Measurements from ENCODE around the gene PEX6. TPM values are rescaled to one million over a fixed set of nuclear protein-coding genes. Genes with fewer than 3 reads are reported as not detected.

Gene PEX6
- total RNA-seq, 2 experiments from 2014 or later, result 12.8 to 13.6 TPM

- Mint-ChIP-seq H3K27me3 (no peaks in the 10 kb centered on the region), H3K9me3 (no peaks in the 10 kb centered on the region), H3K27ac (no peak overlapping the region), H3K4me1 (ENCODE audit: low read depth) (peaks cover 22% of the 10 kb centered on the region), H3K4me3 (no peak overlapping the region), H3K36me3 (ENCODE audit: low read depth) (peaks cover 19% of the 10 kb centered on the region)
- peaks cover 18% of the 10 kb centered on the region for H3K36me3 ChIP-seq (ENCODE audit: insufficient read depth, low read length)
- DNase-seq (no peak), ATAC-seq (ENCODE audit: poor library complexity) (no peak)
- H3K4me3 ChIP-seq (ENCODE audit: low read length), result no peak overlapping the region
- H3K9me3 ChIP-seq (ENCODE audit: control insufficient read depth in 1 of 2, insufficient read depth in 1 of 2, low read length in 2 of 2), result no peaks in the 10 kb centered on the region
- peaks cover 26% of the 10 kb centered on the region for H3K4me1 ChIP-seq (ENCODE audit: insufficient read depth, low read length)
- TF ChIP-seq CTCF (IDR thresholded peaks at IDR 0.05), result no peak
- POLR2A ChIA-PET, result interaction anchor here (0.7 to 2.4 kb wide), 2 partner anchors 10 to 46 kb away, joined by 3 to 11 read pairs; partner anchors contain the start of gene PPP2R5D
- CTCF ChIA-PET, result no interaction called here
- no peaks in the 10 kb centered on the region for H3K27me3 ChIP-seq (ENCODE audit: control insufficient read depth in 1 of 2, insufficient read depth in 2 of 2, low read length in 2 of 2)
- H3K27ac ChIP-seq (ENCODE audit: low read depth in 1 of 2, low read length in 2 of 2), result no peak overlapping the region
- intact Hi-C loops (cut with DNase I, micrococcal nuclease), result no loop called here
These were observed 5.1 kb downstream of the PEX6 start for GRCh38 chr6:42973926-42974325.

- ChIA-PET CTCF (no interaction called here), POLR2A (interaction anchor here (2.4 kb wide), 1 partner anchor 42 kb away, joined by 6 read pairs; the partner anchor contains the start of genes KLHDC3 and MEA1)
- DNase-seq (no peak), ATAC-seq (ENCODE audit: poor library complexity) (no peak)
- Histone ChIP-seq H3K4me1 (ENCODE audit: insufficient read depth, low read length) (peaks cover 11% of the 10 kb centered on the region), H3K27me3 (ENCODE audit: control insufficient read depth in 1 of 2, insufficient read depth in 2 of 2, low read length in 2 of 2) (no peaks in the 10 kb centered on the region), H3K4me3 (ENCODE audit: low read length) (no peak overlapping the region), H3K36me3 (ENCODE audit: insufficient read depth, low read length) (peaks cover 34% of the 10 kb centered on the region), H3K9me3 (ENCODE audit: control insufficient read depth in 1 of 2, insufficient read depth in 1 of 2, low read length in 2 of 2) (no peaks in the 10 kb centered on the region), H3K27ac (ENCODE audit: low read depth in 1 of 2, low read length in 2 of 2) (no peak overlapping the region)
- H3K4me3 Mint-ChIP-seq, result no peak overlapping the region
- peaks cover 17% of the 10 kb centered on the region for H3K36me3 Mint-ChIP-seq (ENCODE audit: low read depth)
- H3K9me3 Mint-ChIP-seq, result no peaks in the 10 kb centered on the region
- H3K4me1 Mint-ChIP-seq (ENCODE audit: low read depth), result peaks cover 9% of the 10 kb centered on the region
- no peak for TF ChIP-seq CTCF (IDR thresholded peaks at IDR 0.05)
- no peak overlapping the region for H3K27ac Mint-ChIP-seq
- intact Hi-C loops (cut with DNase I, micrococcal nuclease), result no loop called here
- no peaks in the 10 kb centered on the region for H3K27me3 Mint-ChIP-seq
These were observed 7.1 kb downstream of the PEX6 start for GRCh38 chr6:42971746-42972327.

- ATAC-seq (ENCODE audit: poor library complexity) (no peak), DNase-seq (no peak)
- Histone ChIP-seq H3K4me1 (ENCODE audit: insufficient read depth, low read length) (peaks cover 8% of the 10 kb centered on the region), H3K36me3 (ENCODE audit: insufficient read depth, low read length) (peaks cover 41% of the 10 kb centered on the region), H3K27me3 (ENCODE audit: control insufficient read depth in 1 of 2, insufficient read depth in 2 of 2, low read length in 2 of 2) (no peaks in the 10 kb centered on the region), H3K27ac (ENCODE audit: low read depth in 1 of 2, low read length in 2 of 2) (no peak overlapping the region), H3K9me3 (ENCODE audit: control insufficient read depth in 1 of 2, insufficient read depth in 1 of 2, low read length in 2 of 2) (no peaks in the 10 kb centered on the region), H3K4me3 (ENCODE audit: low read length) (no peak overlapping the region)
- Mint-ChIP-seq H3K4me1 (ENCODE audit: low read depth) (peaks cover 6% of the 10 kb centered on the region), H3K36me3 (ENCODE audit: low read depth) (peaks cover 15% of the 10 kb centered on the region), H3K9me3 (no peaks in the 10 kb centered on the region), H3K27me3 (no peaks in the 10 kb centered on the region), H3K4me3 (no peak overlapping the region), H3K27ac (no peak overlapping the region)
- intact Hi-C loops (cut with DNase I, micrococcal nuclease), result no loop called here
- POLR2A ChIA-PET, result interaction anchor here (0.5 to 2.4 kb wide), 4 partner anchors 8 to 637 kb away, joined by 3 to 8 read pairs (median 5); partner anchors contain the start of genes CNPY3, KLHDC3, MEA1 and PEX6
- no peak for TF ChIP-seq CTCF (IDR thresholded peaks at IDR 0.05)
- CTCF ChIA-PET, result no interaction called here
These were observed 7.9 kb downstream of the PEX6 start for GRCh38 chr6:42970871-42971612.
